ENCODE data around the gene GRAMD2A.
A peak's percentile ranks its signal among the peaks of the same experiment; 100 is the strongest.

The GRAMD2A gene

DNA sequence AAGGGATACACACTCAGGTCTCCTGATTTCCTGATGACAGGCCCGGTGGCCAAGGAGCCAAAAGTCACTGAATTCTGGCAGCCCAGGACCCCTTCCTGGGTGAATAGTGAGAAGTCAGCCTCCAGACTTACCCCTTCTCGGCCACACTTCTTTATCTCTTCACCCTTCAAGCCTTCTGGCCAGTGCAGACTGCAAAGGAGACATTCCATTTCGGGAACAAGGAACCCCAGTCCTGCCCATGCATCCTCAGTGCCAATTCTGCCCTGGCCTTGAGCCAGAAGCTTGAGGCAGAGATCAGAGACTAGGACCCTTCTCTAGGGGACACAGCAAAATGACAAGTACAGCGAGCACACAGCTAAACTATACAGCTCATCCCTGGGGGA, 28.8 kb downstream of the GRAMD2A start:
- H3K4me3 ChIP-seq (ENCODE audit: low read length) = no peak overlapping the region
- no peak for DNase-seq (ENCODE audit: low read depth)
- TF ChIP-seq, protein P1, sequence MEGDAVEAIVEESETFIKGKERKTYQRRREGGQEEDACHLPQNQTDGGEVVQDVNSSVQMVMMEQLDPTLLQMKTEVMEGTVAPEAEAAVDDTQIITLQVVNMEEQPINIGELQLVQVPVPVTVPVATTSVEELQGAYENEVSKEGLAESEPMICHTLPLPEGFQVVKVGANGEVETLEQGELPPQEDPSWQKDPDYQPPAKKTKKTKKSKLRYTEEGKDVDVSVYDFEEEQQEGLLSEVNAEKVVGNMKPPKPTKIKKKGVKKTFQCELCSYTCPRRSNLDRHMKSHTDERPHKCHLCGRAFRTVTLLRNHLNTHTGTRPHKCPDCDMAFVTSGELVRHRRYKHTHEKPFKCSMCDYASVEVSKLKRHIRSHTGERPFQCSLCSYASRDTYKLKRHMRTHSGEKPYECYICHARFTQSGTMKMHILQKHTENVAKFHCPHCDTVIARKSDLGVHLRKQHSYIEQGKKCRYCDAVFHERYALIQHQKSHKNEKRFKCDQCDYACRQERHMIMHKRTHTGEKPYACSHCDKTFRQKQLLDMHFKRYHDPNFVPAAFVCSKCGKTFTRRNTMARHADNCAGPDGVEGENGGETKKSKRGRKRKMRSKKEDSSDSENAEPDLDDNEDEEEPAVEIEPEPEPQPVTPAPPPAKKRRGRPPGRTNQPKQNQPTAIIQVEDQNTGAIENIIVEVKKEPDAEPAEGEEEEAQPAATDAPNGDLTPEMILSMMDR (conservative IDR thresholded peaks at IDR 0.05; ENCODE audit: low read depth, low read length) = no peak

DNA sequence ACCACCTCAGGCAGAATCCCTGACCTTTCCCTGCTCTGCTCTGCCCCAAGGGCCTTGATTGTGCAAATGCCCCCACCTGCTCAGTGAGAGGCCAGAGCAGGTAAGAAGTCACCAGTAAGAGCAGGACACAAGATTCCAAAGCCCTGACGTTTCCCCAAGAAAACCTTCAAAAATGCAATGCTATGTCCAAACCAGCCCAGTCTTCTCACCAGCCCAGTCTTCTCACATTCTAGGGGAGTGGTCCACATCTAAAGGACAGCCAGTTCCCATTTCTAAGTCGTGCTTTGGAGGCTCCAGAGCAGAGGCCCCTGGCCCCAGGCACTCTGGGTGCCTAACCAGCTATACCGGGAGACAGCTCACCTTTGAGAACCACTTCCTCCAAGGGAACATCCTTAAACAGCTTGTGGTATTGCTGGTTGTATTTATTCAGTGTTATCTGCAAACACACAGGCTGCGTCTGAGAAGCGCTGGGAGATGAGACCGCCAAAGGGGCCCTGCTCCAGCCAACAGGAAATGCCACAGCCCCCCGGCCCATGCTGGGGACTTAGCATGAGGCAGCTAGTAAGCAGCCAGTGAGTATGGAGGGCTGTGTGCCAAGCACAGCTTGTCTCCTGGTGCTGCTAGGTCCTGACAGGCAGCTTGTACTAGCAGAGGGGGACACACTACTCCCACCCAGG, 29.3 kb downstream of the GRAMD2A start:
- DNase-seq (ENCODE audit: low read depth) = peak; percentile 41
- H3K4me3 ChIP-seq (ENCODE audit: low read length) = no peak overlapping the region
- TF ChIP-seq, protein P1 (conservative IDR thresholded peaks at IDR 0.05; ENCODE audit: low read depth, low read length) = no peak

DNA sequence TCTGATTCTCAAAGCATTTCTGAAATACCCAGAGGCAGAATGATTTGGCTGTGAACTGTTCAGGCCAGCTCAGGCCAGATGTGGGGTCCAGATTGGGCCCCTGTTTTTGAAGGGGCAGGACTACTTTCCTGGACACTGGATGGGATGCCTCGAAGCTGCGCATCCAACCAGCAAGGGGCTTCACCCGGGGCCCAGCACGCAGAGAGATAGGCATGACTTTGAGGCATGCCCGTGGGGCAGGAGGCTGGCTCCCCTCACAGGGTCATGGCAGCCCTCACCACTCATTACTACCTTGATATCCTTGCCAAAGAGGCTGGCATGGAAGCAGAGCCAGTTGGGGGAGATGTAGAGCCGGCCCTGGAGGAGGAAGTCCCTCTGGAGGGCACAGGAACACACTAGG, 30.1 kb downstream of the GRAMD2A start:
- no peak for DNase-seq (ENCODE audit: low read depth)
- TF ChIP-seq, protein P1 (conservative IDR thresholded peaks at IDR 0.05; ENCODE audit: low read depth, low read length) = no peak

DNA sequence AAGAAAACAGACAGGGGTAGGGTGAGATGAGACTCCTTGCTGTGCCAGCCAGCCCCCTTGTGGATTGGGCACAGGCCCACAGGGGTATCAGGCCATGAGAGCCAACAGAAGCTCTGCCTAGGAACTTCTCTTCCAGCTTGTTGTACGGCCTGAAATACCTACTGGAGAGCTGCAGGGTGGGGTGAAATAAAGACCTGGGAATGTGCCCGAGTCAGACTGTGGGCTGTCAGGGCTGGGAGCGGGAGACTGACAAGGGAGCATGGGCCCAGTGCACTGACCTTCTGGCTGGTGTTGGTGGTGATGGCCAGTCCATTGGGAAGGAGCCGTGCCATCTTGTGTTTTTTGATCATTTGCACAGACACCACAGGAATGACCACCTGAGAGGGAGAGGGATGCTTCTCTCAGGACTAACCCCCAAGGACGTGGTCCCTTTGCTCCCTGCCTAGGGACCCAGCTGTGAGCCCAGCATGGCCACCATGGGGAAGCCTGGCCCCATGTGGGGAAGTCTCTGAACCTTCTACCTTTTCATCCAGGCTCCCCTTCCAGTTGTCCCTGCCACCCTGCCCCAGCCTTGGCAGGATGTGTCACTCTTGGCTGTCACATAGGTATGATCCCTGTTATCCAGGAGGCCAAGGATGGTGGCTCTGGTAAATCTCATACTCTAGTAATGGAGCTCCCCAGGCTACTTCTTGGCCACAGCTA, 30.7 kb downstream of the GRAMD2A start:
- H3K4me3 ChIP-seq (ENCODE audit: low read length) = no peak overlapping the region
- TF ChIP-seq, protein P1 (conservative IDR thresholded peaks at IDR 0.05; ENCODE audit: low read depth, low read length) = no peak
- no peak for DNase-seq (ENCODE audit: low read depth)

More for the DNA sequence above, 30.1 kb downstream of the GRAMD2A start:
- H3K4me3 ChIP-seq (ENCODE audit: low read length) = no peak overlapping the region

DNA sequence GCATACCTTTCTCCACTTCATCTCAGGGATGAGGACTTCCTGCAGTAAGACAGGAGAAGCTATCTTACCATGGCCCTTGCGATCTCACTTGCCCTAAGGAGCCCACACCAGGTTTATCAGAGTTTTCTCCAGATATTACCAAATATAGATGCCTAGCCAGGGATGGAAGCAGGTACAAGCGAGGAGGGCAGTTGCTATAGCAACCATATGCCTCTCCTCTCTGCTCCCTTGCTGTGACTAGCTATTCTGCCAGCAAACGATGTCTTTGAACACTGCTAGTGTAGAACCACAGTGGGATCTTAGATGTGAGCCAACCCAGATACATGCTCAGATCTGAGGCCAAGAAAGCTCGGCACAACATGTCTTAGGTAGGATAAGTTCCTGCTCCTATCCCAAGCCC, 33.9 kb downstream of the GRAMD2A start:
- H3K4me3 ChIP-seq (ENCODE audit: low read length) = no peak overlapping the region
- DNase-seq (ENCODE audit: low read depth) = no peak
- TF ChIP-seq, protein P1 (conservative IDR thresholded peaks at IDR 0.05; ENCODE audit: low read depth, low read length) = no peak

DNA sequence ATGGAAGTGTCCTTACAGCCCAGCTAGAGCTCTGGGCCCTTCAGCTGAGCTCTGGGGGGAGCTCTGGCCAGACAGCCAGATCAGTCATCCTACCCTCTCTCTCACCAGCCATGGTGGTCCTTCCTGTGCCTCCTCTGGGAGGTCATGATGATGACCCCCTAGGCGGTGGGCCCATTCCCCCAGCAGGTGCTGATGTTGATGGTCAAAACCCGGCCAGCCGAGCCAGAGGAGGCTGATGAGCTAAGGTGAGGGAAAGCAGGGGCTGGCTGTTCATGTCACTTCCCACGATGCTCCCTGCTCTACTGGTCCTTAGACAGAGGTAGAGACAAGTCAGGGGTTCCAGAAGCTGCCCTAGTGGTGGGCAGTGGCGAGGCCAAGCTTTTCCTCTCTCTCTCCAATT, 35.0 kb downstream of the GRAMD2A start:
- DNase-seq (ENCODE audit: low read depth) = no peak
- H3K4me3 ChIP-seq (ENCODE audit: low read length) = no peak overlapping the region
- TF ChIP-seq, protein P1 (conservative IDR thresholded peaks at IDR 0.05; ENCODE audit: low read depth, low read length) = no peak
